ENCODE measurements around the gene MOXD1. TPM values are rescaled to one million over a fixed set of nuclear protein-coding genes. Genes with fewer than 3 reads are reported as not detected.

The MOXD1 gene
- total RNA-seq, 1 experiment from 2014 or later: 1.3 TPM

- DNase-seq: no peak
- BruUV-seq (replicated peaks): no TSS peak
Measured at GRCh38 chr6:132388291-132388690, 13.0 kb downstream of the MOXD1 start.

GRCh38 chr6:132382630-132383175, 18.6 kb downstream of the MOXD1 start:
- ChIA-PET CTCF (no interaction called here), POLR2A (ENCODE audit: unreplicated experiment) (no interaction called here)
- no peaks in the 10 kb centered on the region for H3K9me3 ChIP-seq (ENCODE audit: insufficient read depth, low read depth)
- H3K4me2 ChIP-seq: no peak overlapping the region
- no peak overlapping the region for H3K4me3 ChIP-seq
- no peaks in the 10 kb centered on the region for H3K36me3 ChIP-seq (ENCODE audit: low read depth)
- H2AFZ ChIP-seq: no peak overlapping the region
- no peak for DNase-seq
- H3K27ac ChIP-seq: no peak overlapping the region
- no peaks in the 10 kb centered on the region for H3K9me2 ChIP-seq (ENCODE audit: insufficient read depth)
- TF ChIP-seq CTCF (conservative IDR thresholded peaks at IDR 0.05) (no peak), EZH2 (IDR thresholded peaks at IDR 0.05; ENCODE audit: low read depth) (no peak)
- no peaks in the 10 kb centered on the region for H3K79me2 ChIP-seq (ENCODE audit: low read depth)
- no peaks in the 10 kb centered on the region for H3K4me1 ChIP-seq (replicated peaks; ENCODE audit: insufficient read depth)
- no peaks in the 10 kb centered on the region for H3K27me3 ChIP-seq (ENCODE audit: insufficient read depth, low read depth)
- intact Hi-C loops (cut with micrococcal nuclease; ENCODE audit: unreplicated experiment): no loop called here
- BruUV-seq (replicated peaks): no TSS peak
- no peaks in the 10 kb centered on the region for H4K20me1 ChIP-seq (ENCODE audit: insufficient read depth)
- no peaks in the 10 kb centered on the region for H3F3A ChIP-seq (ENCODE audit: insufficient read depth, low read depth)

More at GRCh38 chr6:132388291-132388690, 13.0 kb downstream of the MOXD1 start:
- H3F3A ChIP-seq (ENCODE audit: insufficient read depth, low read depth): no peaks in the 10 kb centered on the region
- H3K9me2 ChIP-seq (ENCODE audit: insufficient read depth): no peaks in the 10 kb centered on the region
- H3K36me3 ChIP-seq (ENCODE audit: low read depth): no peaks in the 10 kb centered on the region
- H3K27me3 ChIP-seq (ENCODE audit: insufficient read depth, low read depth): no peaks in the 10 kb centered on the region
- H3K4me3 ChIP-seq: no peak overlapping the region
- POLR2A ChIA-PET (ENCODE audit: unreplicated experiment): no interaction called here
- no peaks in the 10 kb centered on the region for H4K20me1 ChIP-seq (ENCODE audit: insufficient read depth)
- H3K79me2 ChIP-seq (ENCODE audit: low read depth): no peaks in the 10 kb centered on the region
- H2AFZ ChIP-seq: no peak overlapping the region
- TF ChIP-seq CTCF (conservative IDR thresholded peaks at IDR 0.05): no peak
- H3K27ac ChIP-seq: no peak overlapping the region
- CTCF ChIA-PET: no interaction called here
- intact Hi-C loops (cut with micrococcal nuclease; ENCODE audit: unreplicated experiment): no loop called here
- no peaks in the 10 kb centered on the region for H3K4me1 ChIP-seq (replicated peaks; ENCODE audit: insufficient read depth)
- no peak overlapping the region for H3K4me2 ChIP-seq
- no peaks in the 10 kb centered on the region for H3K9me3 ChIP-seq (ENCODE audit: insufficient read depth, low read depth)

GRCh38 chr6:132381381-132381780, 19.9 kb downstream of the MOXD1 start:
- Histone ChIP-seq H3K36me3 (ENCODE audit: low read depth) (no peaks in the 10 kb centered on the region), H3K9me2 (ENCODE audit: insufficient read depth) (no peaks in the 10 kb centered on the region), H3K27me3 (ENCODE audit: insufficient read depth, low read depth) (no peaks in the 10 kb centered on the region), H2AFZ (peak overlapping the region; percentile 20; the same call in 1 of the 2 replicates), H3K9me3 (ENCODE audit: insufficient read depth, low read depth) (no peaks in the 10 kb centered on the region), H3K4me3 (no peak overlapping the region), H3K4me1 (replicated peaks; ENCODE audit: insufficient read depth) (no peaks in the 10 kb centered on the region), H3K79me2 (ENCODE audit: low read depth) (no peaks in the 10 kb centered on the region), H3F3A (ENCODE audit: insufficient read depth, low read depth) (no peaks in the 10 kb centered on the region), H3K4me2 (no peak overlapping the region), H3K27ac (no peak overlapping the region), H4K20me1 (ENCODE audit: insufficient read depth) (no peaks in the 10 kb centered on the region)
- intact Hi-C loops (cut with micrococcal nuclease; ENCODE audit: unreplicated experiment): no loop called here
- no peak for DNase-seq
- POLR2A ChIA-PET (ENCODE audit: unreplicated experiment): no interaction called here
- BruUV-seq (replicated peaks): no TSS peak
- CTCF ChIA-PET: no interaction called here
- TF ChIP-seq CTCF (conservative IDR thresholded peaks at IDR 0.05): no peak
- TF ChIP-seq EZH2 (IDR thresholded peaks at IDR 0.05; ENCODE audit: low read depth): no peak
